ENCODE measurements around the gene TMTC1. TPM values are rescaled to one million over a fixed set of nuclear protein-coding genes. Genes with fewer than 3 reads are reported as not detected.

TMTC1 gene
- total RNA-seq, 6 experiments from 2014 or later: not detected

GRCh38 chr12:29750131-29750927, 33.4 kb downstream of the TMTC1 start:
- H3K9me3 Mint-ChIP-seq: peaks cover 41% of the 10 kb centered on the region
- no peaks in the 10 kb centered on the region for H3K4me1 Mint-ChIP-seq (ENCODE audit: low read depth)
- no peaks in the 10 kb centered on the region for H3K36me3 Mint-ChIP-seq (ENCODE audit: low read depth)
- H3K4me3 Mint-ChIP-seq: no peak overlapping the region
- no peaks in the 10 kb centered on the region for H3K27me3 Mint-ChIP-seq (ENCODE audit: insufficient read depth)
- no peak overlapping the region for H3K27ac Mint-ChIP-seq
- DNase-seq: no peak
- no peak for TF ChIP-seq CTCF (IDR thresholded peaks at IDR 0.05)

GRCh38 chr12:29744365-29744764, 39.4 kb downstream of the TMTC1 start:
- Mint-ChIP-seq H3K36me3 (ENCODE audit: low read depth) (no peaks in the 10 kb centered on the region), H3K9me3 (peaks cover 18% of the 10 kb centered on the region), H3K27ac (no peak overlapping the region), H3K4me1 (ENCODE audit: low read depth) (no peaks in the 10 kb centered on the region), H3K27me3 (ENCODE audit: insufficient read depth) (no peaks in the 10 kb centered on the region), H3K4me3 (no peak overlapping the region)
- no peak for TF ChIP-seq CTCF (IDR thresholded peaks at IDR 0.05)
- DNase-seq: no peak

- H3K4me1 Mint-ChIP-seq (ENCODE audit: low read depth): no peaks in the 10 kb centered on the region
- no peak for TF ChIP-seq CTCF (IDR thresholded peaks at IDR 0.05)
- H3K9me3 Mint-ChIP-seq: peaks cover 17% of the 10 kb centered on the region
- no peak overlapping the region for H3K4me3 Mint-ChIP-seq
- no peak overlapping the region for H3K27ac Mint-ChIP-seq
- H3K36me3 Mint-ChIP-seq (ENCODE audit: low read depth): no peaks in the 10 kb centered on the region
- no peak for DNase-seq
- H3K27me3 Mint-ChIP-seq (ENCODE audit: insufficient read depth): no peaks in the 10 kb centered on the region; the same call in 1 of the 2 replicates
Observed at GRCh38 chr12:29743801-29744200, 39.9 kb downstream of the TMTC1 start.

GRCh38 chr12:29743077-29743476, 40.7 kb downstream of the TMTC1 start:
- Mint-ChIP-seq H3K4me1 (ENCODE audit: low read depth) (no peaks in the 10 kb centered on the region), H3K27me3 (ENCODE audit: insufficient read depth) (no peaks in the 10 kb centered on the region; the same call in 1 of the 2 replicates), H3K9me3 (peaks cover 17% of the 10 kb centered on the region), H3K36me3 (ENCODE audit: low read depth) (no peaks in the 10 kb centered on the region), H3K27ac (no peak overlapping the region), H3K4me3 (no peak overlapping the region)
- no peak for DNase-seq
- no peak for TF ChIP-seq CTCF (IDR thresholded peaks at IDR 0.05)

- DNase-seq: no peak
- no peaks in the 10 kb centered on the region; the same call in 1 of the 2 replicates for H3K27me3 Mint-ChIP-seq (ENCODE audit: insufficient read depth)
- H3K4me1 Mint-ChIP-seq (ENCODE audit: low read depth): no peaks in the 10 kb centered on the region
- no peak overlapping the region for H3K27ac Mint-ChIP-seq
- no peak overlapping the region for H3K4me3 Mint-ChIP-seq
- peaks cover 17% of the 10 kb centered on the region for H3K9me3 Mint-ChIP-seq
- no peaks in the 10 kb centered on the region for H3K36me3 Mint-ChIP-seq (ENCODE audit: low read depth)
- no peak for TF ChIP-seq CTCF (IDR thresholded peaks at IDR 0.05)
Observed at GRCh38 chr12:29742646-29743045, 41.1 kb downstream of the TMTC1 start.

Data from HFFc6 (cell line).